Peyer's patch (tissue), 4 donors: ENCODE results near the gene CREB3L4.

Experiments
- CTCF ChIP-seq, 6 experiments: fragments of 450-650 bp in 4 of 6; fragments of 200-600 bp in 2 of 6; sonication (generic) in 1 of 6; IDR thresholded peaks; one replicate each; pipeline ENCODE4 v1.5.1; 2017 to 2019; ENCODE audit warnings: antibody characterized with exemption in 6 of 6, mild to moderate bottlenecking in 3 of 6, moderate library complexity in 1 of 6
- POLR2A ChIP-seq, 2 donors: fragments of 450-650 bp; IDR thresholded peaks; one replicate each; pipeline ENCODE4 v1.5.1; 2017; ENCODE audit warnings: antibody characterized with exemption in 2 of 2, mild to moderate bottlenecking in 2 of 2, moderate library complexity in 2 of 2

DNA sequence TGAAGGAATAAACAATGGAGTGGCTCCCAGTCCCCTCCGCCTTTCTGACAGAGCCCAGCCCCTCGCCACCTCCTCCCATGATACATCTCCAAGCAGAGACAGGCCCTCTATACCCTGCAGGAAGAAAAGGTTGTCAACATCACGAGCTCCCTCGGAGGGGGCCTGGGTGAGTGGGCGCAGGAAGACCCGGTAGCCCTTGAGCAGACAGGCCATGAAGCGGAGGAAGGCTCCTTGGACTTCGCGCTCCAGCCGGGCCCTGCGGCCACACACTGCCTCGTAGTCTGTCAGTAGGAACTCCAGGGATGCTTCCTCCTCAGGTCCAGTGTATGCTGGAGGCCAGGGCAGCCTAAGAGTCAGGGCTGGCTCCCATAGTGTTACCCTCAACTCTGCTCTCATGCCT, 28.2 kb upstream of the CREB3L4 start:
- TF ChIP-seq CTCF (IDR thresholded peaks at IDR 0.05) (no peak), POLR2A (IDR thresholded peaks at IDR 0.05) (no peak)
